GM23338 (cell line): Measurements from ENCODE around the gene RPTOR. TPM values are rescaled to one million over a fixed set of nuclear protein-coding genes. Genes with fewer than 3 reads are reported as not detected.

Experiments used
- ATAC-seq: fragments of 200-7000 bp; cut with Tn5 transposase; 3 replicates; pipeline ENCODE4 v1.9.1; 2020
- DNase-seq: peaks from one replicate; pipeline ENCODE4 v3.0.0-alpha.2; 2015; ENCODE audit warnings: low spot score
- H2AFZ ChIP-seq: fragments of 200-600 bp; sonication (generic); 2 replicates; pipeline ENCODE4 v1.8.0; 2016; ENCODE audit warnings: antibody characterized with exemption, mild to moderate bottlenecking, moderate library complexity
- H3F3A ChIP-seq: fragments of 200-600 bp; sonication (generic); replicated peaks from 2 replicates; pipeline ENCODE4 v1.8.0; 2017; ENCODE audit warnings: antibody characterized with exemption, mixed run types, low read depth
- H3K27ac ChIP-seq: fragments of 200-600 bp; sonication (generic); 2 replicates; pipeline ENCODE4 v1.6.1; 2016; ENCODE audit warnings: low read depth
- H3K27me3 ChIP-seq: fragments of 200-600 bp; sonication (generic); 2 replicates; pipeline ENCODE4 v1.8.0; 2016; ENCODE audit warnings: mild to moderate bottlenecking, mixed run types, moderate library complexity; ENCODE audit not compliant: insufficient read depth
- H3K36me3 ChIP-seq: fragments of 200-600 bp; sonication (generic); 2 replicates; pipeline ENCODE4 v1.8.0; 2016; ENCODE audit warnings: mild to moderate bottlenecking; ENCODE audit not compliant: insufficient read depth
- H3K4me1 ChIP-seq: fragments of 200-600 bp; sonication (generic); 2 replicates; pipeline ENCODE4 v1.8.0; 2016; ENCODE audit warnings: mild to moderate bottlenecking, moderate library complexity; ENCODE audit not compliant: insufficient read depth
- H3K4me2 ChIP-seq: fragments of 200-600 bp; sonication (generic); 2 replicates; pipeline ENCODE4 v1.7.1; 2017; ENCODE audit warnings: mixed run types
- H3K4me3 ChIP-seq: fragments of 200-600 bp; sonication (generic); 2 replicates; pipeline ENCODE4 v1.6.1; 2016; ENCODE audit warnings: mixed run types
- H3K79me2 ChIP-seq: fragments of 200-600 bp; sonication (generic); replicated peaks from 2 replicates; pipeline ENCODE4 v1.8.0; 2017; ENCODE audit warnings: mild to moderate bottlenecking; ENCODE audit not compliant: insufficient read depth
- H3K9me2 ChIP-seq: fragments of 200-600 bp; sonication (generic); 2 replicates; pipeline ENCODE4 v1.8.0; 2017; ENCODE audit not compliant: insufficient read depth
- H4K20me1 ChIP-seq: fragments of 200-600 bp; sonication (generic); replicated peaks from 2 replicates; pipeline ENCODE4 v1.8.0; 2017; ENCODE audit warnings: mild to moderate bottlenecking; ENCODE audit not compliant: insufficient read depth
- H3K27ac Mint-ChIP-seq: 2 replicates; pipeline ENCODE4 v1.8.0; 2020; ENCODE audit warnings: inconsistent platforms, mild to moderate bottlenecking, moderate library complexity, mixed read lengths
- H3K27me3 Mint-ChIP-seq: 3 replicates; pipeline ENCODE4 v1.8.0; 2022; ENCODE audit warnings: low read depth, mild to moderate bottlenecking, moderate library complexity, mixed read lengths, inconsistent platforms; ENCODE audit not compliant: insufficient read depth, poor library complexity
- H3K36me3 Mint-ChIP-seq: 3 replicates; pipeline ENCODE4 v1.8.0; 2021; ENCODE audit warnings: low read depth, mild to moderate bottlenecking, inconsistent platforms, moderate library complexity, mixed read lengths
- H3K4me1 Mint-ChIP-seq: 3 replicates; pipeline ENCODE4 v1.8.0; 2020; ENCODE audit warnings: mild to moderate bottlenecking, inconsistent platforms, mixed read lengths
- H3K4me3 Mint-ChIP-seq: 3 replicates; pipeline ENCODE4 v1.8.0; 2021; ENCODE audit warnings: moderate library complexity, mild to moderate bottlenecking, inconsistent platforms, mixed read lengths
- H3K9me3 Mint-ChIP-seq: 3 replicates; pipeline ENCODE4 v1.8.0; 2020; ENCODE audit warnings: moderate library complexity, mild to moderate bottlenecking, inconsistent platforms, mixed read lengths
- CREB1 ChIP-seq: fragments of 250-450 bp; sonication (Bioruptor Pico); IDR thresholded peaks from 2 replicates; pipeline ENCODE4 v1.5.0; 2020; ENCODE audit warnings: low read depth, mild to moderate bottlenecking, moderate library complexity
- EZH2phosphoT487 ChIP-seq: fragments of 200-600 bp; sonication (generic); IDR thresholded peaks from one replicate; pipeline ENCODE4 v1.8.1; 2018; ENCODE audit warnings: antibody characterized with exemption; ENCODE audit not compliant: unreplicated experiment
- NANOG ChIP-seq: IDR thresholded peaks from 2 replicates; pipeline ENCODE4 v1.6.1; 2016; ENCODE audit warnings: antibody characterized with exemption, borderline replicate concordance
- ZNF331 ChIP-seq: fragments of 250-450 bp; sonication (Bioruptor Pico); IDR thresholded peaks from 2 replicates; pipeline ENCODE4 v1.5.0; 2020; ENCODE audit warnings: low read depth, mild to moderate bottlenecking, moderate library complexity
- polyA plus RNA-seq: library from polyadenylated mRNA; unstranded; fragments of >200 nt; fragmentation: Nextera tagmentation; extraction: Ambion mirVana; gene quantifications from 2 replicates; pipeline ENCODE4 v1.2.1, GENCODE V29; 2016
- total RNA-seq: library from RNA; depleted of rRNA; stranded (reverse); fragments of >200 nt; shearing (Covaris generic); gene quantifications from 2 replicates; pipeline ENCODE4 v1.2.3, GENCODE V29; 2014
- TF ChIP-seq, protein P1 (sequence below): IDR thresholded peaks from 2 replicates; pipeline ENCODE4 v1.6.1; 2016; ENCODE audit warnings: antibody characterized with exemption

Gene RPTOR
- total and polyA plus RNA-seq, 2 experiments from 2014 or later = 9.5 to 38.0 TPM

DNA sequence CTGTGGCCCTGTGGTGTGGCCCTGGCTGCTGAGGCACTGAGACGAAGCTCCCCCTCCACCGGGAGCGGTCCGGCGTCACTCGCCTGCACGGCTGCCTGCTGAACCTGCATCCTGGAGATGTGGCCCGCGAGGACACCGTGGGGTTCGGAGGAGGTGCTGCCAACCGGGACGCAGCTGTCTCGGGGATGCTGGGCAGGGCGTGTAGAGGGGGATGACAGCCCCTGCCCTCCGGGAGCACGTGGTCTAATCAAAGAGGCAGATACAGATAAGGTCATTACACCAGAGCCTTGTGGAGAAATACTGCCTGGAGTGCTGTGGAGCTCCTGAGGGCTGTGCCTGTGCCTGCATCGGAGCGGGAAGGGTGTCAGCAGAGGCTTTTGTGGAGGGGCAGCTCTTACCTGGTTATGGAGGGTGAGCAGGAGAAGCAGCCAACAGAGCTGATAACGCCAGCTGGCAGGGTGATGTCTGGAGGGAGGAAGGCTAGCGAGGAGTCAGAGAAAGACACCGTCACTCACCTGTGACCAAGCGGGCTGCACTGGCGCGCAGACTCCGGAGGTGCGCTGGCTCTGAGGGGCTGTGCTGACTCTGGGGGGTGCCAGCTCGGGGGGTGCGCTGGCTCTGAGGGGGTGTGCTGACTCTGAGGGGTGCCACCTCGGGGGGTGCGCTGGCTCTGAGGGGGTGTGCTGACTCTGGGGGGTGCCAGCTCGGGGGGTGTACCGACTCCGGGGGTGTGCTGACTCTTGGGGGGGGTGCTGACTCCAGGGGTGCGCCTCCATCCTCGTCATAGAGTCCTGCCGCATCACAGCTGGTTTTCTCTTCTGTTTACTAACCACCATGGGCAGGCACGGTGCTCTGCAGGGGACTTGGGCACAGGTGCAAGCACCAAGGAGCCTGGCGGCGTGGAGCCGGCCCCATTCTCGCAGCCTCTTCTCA, 342.3 kb downstream of the RPTOR start:
- Mint-ChIP-seq H3K9me3 (no peaks in the 10 kb centered on the region), H3K4me1 (no peaks in the 10 kb centered on the region), H3K27ac (no peak overlapping the region), H3K4me3 (no peak overlapping the region), H3K36me3 (peaks cover 12% of the 10 kb centered on the region; the same call in 2 of the 3 replicates), H3K27me3 (no peaks in the 10 kb centered on the region)
- 0 out of 2 replicates have a peak, but pooled peaks cover 3% of the 10 kb centered on the region for H4K20me1 ChIP-seq
- TF ChIP-seq CREB1 (CRISPR knock-in tag) = no peak
- no peak overlapping the region for H2AFZ ChIP-seq
- H3F3A ChIP-seq = no peaks in the 10 kb centered on the region
- H3K4me1 ChIP-seq = no peaks in the 10 kb centered on the region
- peaks cover 4% of the 10 kb centered on the region; the same call in 1 of the 2 replicates for H3K36me3 ChIP-seq
- H3K4me3 ChIP-seq = no peak overlapping the region
- DNase-seq (no peak), ATAC-seq (no peak)
- no peak overlapping the region for H3K27ac ChIP-seq
- no peak overlapping the region for H3K4me2 ChIP-seq
- H3K9me2 ChIP-seq = no peaks in the 10 kb centered on the region
- no peaks in the 10 kb centered on the region for H3K79me2 ChIP-seq
- no peaks in the 10 kb centered on the region for H3K27me3 ChIP-seq

DNA sequence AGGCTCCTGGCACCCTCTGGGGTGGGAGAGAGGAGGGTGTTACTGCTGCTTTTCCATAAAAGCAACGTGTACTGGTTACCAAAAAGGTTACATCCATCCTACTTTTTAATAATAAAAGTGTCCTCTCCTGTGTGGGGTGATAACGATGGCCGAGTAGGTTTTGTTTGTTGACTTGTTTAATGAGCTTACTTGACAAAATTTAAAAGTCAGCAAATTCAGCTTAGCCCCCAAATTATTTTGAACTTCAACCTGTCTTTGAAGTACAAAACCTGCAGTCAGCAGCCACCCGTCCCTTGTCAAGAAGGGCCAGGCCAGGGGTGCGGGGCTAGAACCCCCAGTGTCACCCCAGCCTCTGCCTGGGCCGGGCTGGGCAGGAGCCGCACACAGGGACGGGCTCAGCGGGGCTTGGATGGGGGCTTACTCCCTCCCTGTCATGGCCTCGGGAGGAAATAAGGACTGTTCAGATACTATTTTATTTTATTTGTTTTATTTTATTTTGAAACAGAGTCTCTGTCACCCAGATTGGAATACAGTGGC, 343.1 kb downstream of the RPTOR start:
- Mint-ChIP-seq H3K4me3 (no peak overlapping the region), H3K36me3 (peaks cover 14% of the 10 kb centered on the region; the same call in 2 of the 3 replicates), H3K4me1 (no peaks in the 10 kb centered on the region), H3K9me3 (no peaks in the 10 kb centered on the region; the same call in 2 of the 3 replicates), H3K27me3 (peaks cover 2% of the 10 kb centered on the region), H3K27ac (no peak overlapping the region)
- no peaks in the 10 kb centered on the region for H3K36me3 ChIP-seq
- TF ChIP-seq EZH2phosphoT487 (no peak), NANOG (no peak)
- no peaks in the 10 kb centered on the region for H3K9me2 ChIP-seq
- H3F3A ChIP-seq = no peaks in the 10 kb centered on the region
- H3K4me2 ChIP-seq = no peak overlapping the region
- H4K20me1 ChIP-seq = 0 out of 2 replicates have a peak, but pooled peaks cover 3% of the 10 kb centered on the region
- no peak overlapping the region for H3K27ac ChIP-seq
- no peak overlapping the region for H3K4me3 ChIP-seq
- H3K27me3 ChIP-seq = no peaks in the 10 kb centered on the region
- DNase-seq = no peak
- ATAC-seq = no peak
- no peak overlapping the region for H2AFZ ChIP-seq
- H3K79me2 ChIP-seq = no peaks in the 10 kb centered on the region
- no peaks in the 10 kb centered on the region for H3K4me1 ChIP-seq

DNA sequence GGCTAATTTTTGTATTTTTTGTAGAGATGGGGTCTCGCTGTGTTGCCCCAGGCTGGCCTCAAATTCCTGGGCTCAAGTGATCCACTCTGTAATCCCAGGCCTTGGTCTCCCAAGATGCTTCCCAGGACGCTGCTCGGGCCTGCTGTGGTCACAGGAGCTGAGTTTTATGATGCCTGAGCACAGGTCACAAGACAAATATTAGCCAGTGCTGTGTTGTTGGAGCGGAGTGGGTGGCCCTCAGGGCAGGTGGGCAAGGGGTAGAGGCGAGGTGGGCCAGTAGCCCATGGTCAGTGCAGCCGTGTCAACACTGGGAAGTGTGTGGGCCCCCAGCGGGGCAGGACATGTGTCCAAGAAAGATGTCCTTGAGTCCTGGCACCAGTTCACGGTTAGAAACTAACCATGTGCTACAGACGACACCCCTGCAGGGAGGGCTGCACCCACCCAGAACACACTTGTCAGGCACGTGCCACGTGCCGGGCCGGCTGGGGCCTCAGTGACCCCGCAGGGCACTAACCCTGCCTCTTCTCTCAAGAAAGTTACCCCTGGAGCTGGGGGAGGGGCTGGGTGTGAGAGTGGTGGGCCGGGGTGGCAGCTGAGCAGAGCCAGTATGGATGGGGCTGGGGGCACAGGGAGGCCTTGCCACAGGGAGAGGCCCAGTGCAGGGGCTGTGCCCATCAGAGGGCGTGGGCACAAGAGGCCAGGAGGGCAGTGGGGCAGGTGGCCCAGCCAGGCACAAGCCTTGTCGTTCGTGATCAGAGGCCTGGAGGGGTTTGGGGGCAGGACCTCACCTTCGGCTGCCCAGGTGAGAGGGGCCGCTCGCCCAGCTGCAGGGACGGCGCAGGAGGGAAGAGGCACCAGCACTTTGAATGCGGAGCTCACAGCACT, 343.9 kb downstream of the RPTOR start:
- H3K36me3 ChIP-seq = no peaks in the 10 kb centered on the region
- no peak for ATAC-seq
- no peak overlapping the region for H3K4me3 ChIP-seq
- H3K27ac Mint-ChIP-seq = no peak overlapping the region
- no peaks in the 10 kb centered on the region; the same call in 2 of the 3 replicates for H3K9me3 Mint-ChIP-seq
- no peaks in the 10 kb centered on the region for H3K27me3 ChIP-seq
- H3K4me1 Mint-ChIP-seq = no peaks in the 10 kb centered on the region
- H3K27ac ChIP-seq = no peak overlapping the region
- no peak for TF ChIP-seq ZNF331 (CRISPR knock-in tag)
- TF ChIP-seq, protein P1, sequence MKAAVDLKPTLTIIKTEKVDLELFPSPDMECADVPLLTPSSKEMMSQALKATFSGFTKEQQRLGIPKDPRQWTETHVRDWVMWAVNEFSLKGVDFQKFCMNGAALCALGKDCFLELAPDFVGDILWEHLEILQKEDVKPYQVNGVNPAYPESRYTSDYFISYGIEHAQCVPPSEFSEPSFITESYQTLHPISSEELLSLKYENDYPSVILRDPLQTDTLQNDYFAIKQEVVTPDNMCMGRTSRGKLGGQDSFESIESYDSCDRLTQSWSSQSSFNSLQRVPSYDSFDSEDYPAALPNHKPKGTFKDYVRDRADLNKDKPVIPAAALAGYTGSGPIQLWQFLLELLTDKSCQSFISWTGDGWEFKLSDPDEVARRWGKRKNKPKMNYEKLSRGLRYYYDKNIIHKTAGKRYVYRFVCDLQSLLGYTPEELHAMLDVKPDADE = no peak
- peaks cover 6% of the 10 kb centered on the region for H3K27me3 Mint-ChIP-seq
- no peaks in the 10 kb centered on the region for H3K79me2 ChIP-seq
- H3K9me2 ChIP-seq = no peaks in the 10 kb centered on the region
- H2AFZ ChIP-seq = no peak overlapping the region
- no peaks in the 10 kb centered on the region for H3K4me1 ChIP-seq
- peaks cover 11% of the 10 kb centered on the region; the same call in 2 of the 3 replicates for H3K36me3 Mint-ChIP-seq
- no peak overlapping the region for H3K4me3 Mint-ChIP-seq
- no peak for DNase-seq
- no peaks in the 10 kb centered on the region for H3F3A ChIP-seq
- 0 out of 2 replicates have a peak, but pooled peaks cover 3% of the 10 kb centered on the region for H4K20me1 ChIP-seq
- no peak overlapping the region for H3K4me2 ChIP-seq
